ENCODE measurements around the gene MYO1D. TPM values are rescaled to one million over a fixed set of nuclear protein-coding genes. Genes with fewer than 3 reads are reported as not detected.

MYO1D gene
- total and polyA plus RNA-seq, 2 of the 13 experiments (the other 11 are each of a cell fraction or from before 2014, with no cell fraction given) = 13.2 to 17.3 TPM

GRCh38 chr17:32806646-32807045 is 70.3 kb downstream of the MYO1D start:
- Histone ChIP-seq H3K36me3 (replicated peaks in 1 of 2; ENCODE audit: control insufficient read depth in 1 of 2, insufficient read depth in 2 of 2, low read length in 2 of 2) (no peaks in the 10 kb centered on the region), H3K9ac (ENCODE audit: insufficient read depth, low read depth, low read length) (no peak overlapping the region), H3K4me2 (ENCODE audit: low read depth, low read length) (no peak overlapping the region), H3K27me3 (ENCODE audit: control insufficient read depth in 1 of 2, insufficient read depth in 2 of 2, low read length in 2 of 2) (no peaks in the 10 kb centered on the region), H3K4me1 (ENCODE audit: insufficient read depth, low read length) (peaks cover 27% of the 10 kb centered on the region), H2AFZ (ENCODE audit: low read length) (no peak overlapping the region), H3K9me3 (ENCODE audit: low read length) (no peaks in the 10 kb centered on the region), H4K20me1 (ENCODE audit: insufficient read depth, low read length) (no peaks in the 10 kb centered on the region), H3K27ac (ENCODE audit: extremely low read length, insufficient read depth, low read length) (no peak overlapping the region), H3K79me2 (ENCODE audit: insufficient read depth, low read length) (no peaks in the 10 kb centered on the region), H3K4me3 (replicated peaks in 1 of 3; ENCODE audit: insufficient read depth in 1 of 3, low read depth in 2 of 3, low read length in 3 of 3) (no peak overlapping the region)
- WGBS (ENCODE audit: low lambda C conversion rate) = 96% methylated on average over 2 of the region's 2 CpGs
- ATAC-seq (no peak), DNase-seq (ENCODE audit: low spot score) (no peak), FAIRE-seq (no peak)
- ChIA-PET POLR2A (interaction anchor here (2.2 kb wide), 1 partner anchor 12 kb away, joined by 6 read pairs; no protein-coding TSS in a partner anchor), CTCF (ENCODE audit: low intra/inter-chr PET ratio, low total read pairs) (no interaction called here)
- TF ChIP-seq ZNF335 (CRISPR knock-in tag; IDR thresholded peaks at IDR 0.05) (no peak), ZMAT5 (CRISPR knock-in tag; IDR thresholded peaks at IDR 0.05; ENCODE audit: borderline replicate concordance, low read depth) (no peak), ATF7 (IDR thresholded peaks at IDR 0.05) (no peak), ATF7 (CRISPR knock-in tag; IDR thresholded peaks at IDR 0.05) (no peak), HDAC1 (CRISPR knock-in tag; IDR thresholded peaks at IDR 0.05) (no peak), AHR (CRISPR knock-in tag; IDR thresholded peaks at IDR 0.05) (no peak), ZNF674 (CRISPR knock-in tag; IDR thresholded peaks at IDR 0.05; ENCODE audit: low read depth) (no peak), RXRB (CRISPR knock-in tag; IDR thresholded peaks at IDR 0.05; ENCODE audit: borderline replicate concordance) (no peak), RXRA (CRISPR knock-in tag; IDR thresholded peaks at IDR 0.05) (no peak), POLR2AphosphoS2 (IDR thresholded peaks at IDR 0.05; ENCODE audit: low read depth, low read length) (no peak)
- intact Hi-C loops (cut with micrococcal nuclease; ENCODE audit: unreplicated experiment) (no loop called here), in situ Hi-C loops (cut with HindIII; ENCODE audit: extremely low pct_ligation_motif_present, low pct_unique_long_range_greater_than_20kb) (no loop called here)
- BruUV-seq (replicated peaks) = no TSS peak

Measured in HepG2 (cell line).